NCI-H460 (cell line): ENCODE measurements around the gene PTK7. TPM values are rescaled to one million over a fixed set of nuclear protein-coding genes. Genes with fewer than 3 reads are reported as not detected.

Experiments used
- DNase-seq: peaks from one replicate; pipeline ENCODE4 v3.0.0-alpha.2; 2016; ENCODE audit warnings: low read depth; ENCODE audit errors: extremely low read depth
- total RNA-seq: library from RNA; depleted of rRNA; stranded (reverse); fragments of >200 nt; shearing (Covaris generic); gene quantifications from 2 replicates; pipeline ENCODE4 v1.2.3, GENCODE V29; 2014

The PTK7 gene
- total RNA-seq, 1 experiment from 2014 or later, result 1.2 TPM

DNA sequence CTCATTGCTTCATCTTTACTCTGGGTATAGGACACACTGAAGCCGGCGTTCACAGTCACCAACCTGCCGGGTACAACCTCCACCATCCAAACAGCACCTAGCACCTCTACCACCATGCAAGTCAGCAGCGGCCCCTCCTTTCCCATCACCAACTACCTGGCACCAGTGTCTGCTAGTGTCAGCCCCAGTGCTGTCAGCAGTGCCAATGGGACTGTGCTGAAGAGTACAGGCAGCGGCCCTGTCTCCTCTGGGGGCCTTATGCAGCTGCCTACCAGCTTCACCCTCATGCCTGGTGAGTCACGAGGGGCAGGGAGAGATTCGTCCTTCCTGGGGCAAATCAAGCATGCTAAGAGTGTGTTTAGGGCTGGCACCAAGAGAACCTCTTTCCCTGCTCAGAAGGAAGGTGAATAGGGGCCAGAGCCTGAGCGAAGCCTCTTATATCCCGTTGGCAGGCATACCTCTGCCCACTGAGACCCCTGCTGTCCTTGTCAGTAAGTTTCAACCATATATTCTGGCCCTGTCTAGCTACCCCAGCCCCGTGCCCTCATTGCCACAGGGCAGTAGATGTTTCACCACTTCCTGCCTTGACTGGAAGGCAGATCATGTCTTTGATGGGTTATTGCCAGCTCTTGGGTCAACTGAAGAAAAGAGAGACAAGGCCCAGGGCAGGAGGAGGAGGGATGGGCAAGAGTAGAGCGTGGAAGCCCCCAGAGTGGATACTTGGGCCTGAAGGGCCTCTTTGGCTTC is 99.7 kb downstream of the PTK7 start:
- no peak for DNase-seq

GRCh38 chr6:43176423-43176786 is 100.3 kb downstream of the PTK7 start:
- DNase-seq, result no peak

- DNase-seq, result no peak
These were observed 102.0 kb downstream of the PTK7 start for GRCh38 chr6:43178150-43178549.

GRCh38 chr6:43178951-43179830 is 103.1 kb downstream of the PTK7 start:
- no peak for DNase-seq

DNA sequence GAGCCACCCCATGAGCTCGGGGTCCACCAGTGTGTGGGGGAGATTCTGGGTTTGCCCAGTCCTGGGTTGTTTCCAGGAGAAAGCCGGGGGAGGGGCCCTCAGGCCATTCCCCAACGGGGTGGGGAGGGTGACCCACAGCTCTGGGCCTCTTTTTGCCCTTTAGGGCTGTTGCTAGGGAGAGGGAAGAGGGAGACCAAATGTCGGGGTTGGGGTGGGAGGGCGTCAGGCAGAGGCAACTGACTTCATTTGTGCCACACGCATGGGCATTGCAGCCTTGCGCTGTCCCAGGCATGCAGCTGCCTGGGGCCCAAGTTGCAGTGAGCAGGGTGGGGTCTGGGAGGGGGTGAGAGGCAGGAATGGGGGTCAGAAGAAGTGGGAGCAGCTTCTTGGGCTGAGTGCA is 103.9 kb downstream of the PTK7 start:
- DNase-seq, result no peak

DNA sequence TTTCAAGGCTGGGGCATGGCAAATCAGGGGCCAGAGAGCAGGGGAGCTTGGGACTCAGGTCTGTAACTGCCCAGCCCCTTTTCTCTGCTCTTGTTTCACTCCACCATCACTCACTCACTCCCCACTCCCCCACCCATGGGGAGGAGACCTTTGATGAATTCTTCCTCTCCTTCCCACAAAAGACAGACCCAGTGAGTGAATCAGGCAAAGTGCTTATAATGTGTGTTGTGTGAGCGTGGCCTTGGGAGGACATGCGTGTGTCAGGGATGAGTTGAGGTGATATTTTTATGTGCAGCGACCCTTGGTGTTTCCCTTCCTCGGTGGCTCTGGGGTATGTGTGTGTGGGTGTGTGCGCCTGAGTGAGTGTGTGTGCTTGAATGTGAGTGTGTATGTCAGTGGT is 104.9 kb downstream of the PTK7 start:
- DNase-seq, result no peak

DNA sequence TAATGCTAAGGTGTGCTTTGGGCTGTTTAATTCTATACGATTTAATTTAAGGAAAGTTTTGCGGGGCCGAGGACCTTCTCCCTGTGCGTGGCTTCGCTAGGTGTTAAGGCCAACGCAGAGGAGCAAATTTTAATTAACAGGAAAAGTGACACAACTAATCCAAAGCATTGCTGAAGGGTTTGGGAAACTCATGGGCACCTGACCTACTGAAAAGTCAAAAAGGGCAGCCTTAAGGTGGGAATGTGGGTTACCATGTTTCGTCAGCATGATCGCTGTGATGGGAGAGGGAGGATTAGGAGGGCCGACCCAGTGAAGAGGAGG is 105.5 kb downstream of the PTK7 start:
- no peak for DNase-seq

DNA sequence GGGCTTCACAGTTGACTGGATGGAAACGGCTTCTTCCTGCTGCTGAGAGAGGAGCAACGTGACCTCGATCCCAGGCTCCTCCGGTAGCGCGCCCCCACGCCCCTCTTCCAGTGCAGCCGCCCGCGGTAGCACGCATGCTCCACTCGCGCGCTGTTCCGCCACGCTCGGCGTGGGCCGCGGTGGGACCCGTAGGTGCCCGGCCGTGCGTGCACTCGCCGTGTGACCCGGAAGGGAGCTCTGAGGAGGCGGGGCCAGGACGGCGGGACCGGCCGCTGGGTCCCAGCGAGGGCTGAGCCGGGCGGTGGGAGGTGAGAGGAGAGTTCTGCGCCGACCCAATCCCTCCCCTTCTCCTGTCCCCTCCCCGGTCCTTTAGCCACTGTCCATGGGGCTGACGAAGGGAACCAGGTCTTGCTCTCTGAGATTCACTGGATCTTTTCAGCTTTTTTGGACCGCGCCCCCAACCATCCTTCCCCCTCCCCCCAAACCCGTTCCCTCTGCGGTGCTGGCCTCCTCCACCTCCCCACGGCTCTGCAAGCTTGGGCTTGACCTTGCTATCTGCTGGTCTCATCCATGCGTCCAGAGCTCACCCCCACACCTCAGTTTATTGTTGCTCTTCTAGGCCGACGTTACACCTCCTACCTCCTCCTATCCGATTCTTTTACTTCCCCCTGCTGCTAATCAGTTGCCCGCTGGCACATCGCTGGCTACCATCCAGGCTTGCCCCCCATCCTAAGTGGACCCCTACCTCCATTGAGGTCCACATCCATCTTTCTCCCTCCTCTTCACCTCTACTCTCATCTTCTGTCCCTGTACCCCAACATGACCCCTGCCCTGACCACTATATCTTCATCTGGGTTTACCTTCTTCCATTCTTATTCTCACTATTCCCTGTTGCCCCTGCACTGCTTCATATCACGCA is 106.1 kb downstream of the PTK7 start, which contains the start of gene CUL9:
Gene CUL9, plus strand, starts transcription at position 255 of the 919 bp plus-strand sequence. CDS start 2,115 bp downstream, outside the sequence.
- peak; percentile 47 for DNase-seq

GRCh38 chr6:43183441-43183840 is 107.3 kb downstream of the PTK7 start:
- DNase-seq, result no peak

- DNase-seq, result no peak
These were observed 108.3 kb downstream of the PTK7 start for GRCh38 chr6:43184268-43184985.

DNA sequence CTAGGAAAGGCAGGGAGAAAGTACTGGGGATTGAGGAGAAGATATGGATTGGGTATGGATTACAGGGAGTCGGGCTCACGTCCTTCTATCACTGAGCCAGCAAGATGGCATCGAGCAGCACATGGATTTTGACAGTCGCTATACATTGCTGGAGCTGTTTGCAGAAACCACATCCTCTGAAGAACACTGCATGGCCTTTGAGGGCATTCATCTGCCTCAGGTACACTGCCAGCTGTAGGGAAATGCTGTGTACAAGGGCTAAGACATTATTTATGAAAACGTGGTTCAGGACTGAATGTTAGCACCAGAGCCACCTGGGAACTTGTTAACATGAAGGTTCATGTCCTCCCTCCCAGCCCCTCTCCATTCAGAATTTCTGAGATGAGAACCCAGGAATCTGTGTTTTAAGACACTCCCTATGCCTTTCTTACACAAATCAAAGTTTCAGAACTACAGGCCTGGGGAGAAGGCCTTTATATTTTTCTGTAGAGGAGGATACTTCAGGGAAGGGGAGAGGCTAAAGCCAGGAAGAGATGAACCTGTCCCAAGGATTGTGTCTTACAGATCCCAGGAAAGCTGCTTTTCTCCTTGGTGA is 109.4 kb downstream of the PTK7 start:
- DNase-seq, result no peak

DNA sequence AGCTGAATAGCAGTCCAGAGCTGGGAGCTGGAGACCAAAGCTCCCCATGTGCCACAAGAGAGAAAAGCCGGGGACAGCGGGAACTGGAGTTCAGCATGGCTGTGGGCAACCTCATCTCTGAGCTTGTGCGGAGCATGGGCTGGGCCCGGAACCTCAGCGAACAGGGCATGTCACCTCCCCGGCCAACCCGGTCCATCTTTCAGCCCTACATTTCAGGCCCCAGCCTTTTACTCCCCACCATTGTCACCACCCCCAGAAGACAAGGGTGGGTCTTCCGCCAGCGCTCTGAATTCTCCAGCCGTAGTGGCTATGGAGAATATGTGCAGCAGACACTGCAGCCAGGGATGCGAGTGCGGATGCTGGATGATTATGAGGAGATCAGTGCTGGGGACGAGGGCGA is 109.9 kb downstream of the PTK7 start:
- no peak for DNase-seq

GRCh38 chr6:43186706-43187105 is 110.6 kb downstream of the PTK7 start:
- DNase-seq, result no peak

GRCh38 chr6:43187821-43188220 is 111.7 kb downstream of the PTK7 start:
- no peak for DNase-seq

- DNase-seq, result no peak
These were observed 112.3 kb downstream of the PTK7 start for GRCh38 chr6:43188426-43188825.

DNA sequence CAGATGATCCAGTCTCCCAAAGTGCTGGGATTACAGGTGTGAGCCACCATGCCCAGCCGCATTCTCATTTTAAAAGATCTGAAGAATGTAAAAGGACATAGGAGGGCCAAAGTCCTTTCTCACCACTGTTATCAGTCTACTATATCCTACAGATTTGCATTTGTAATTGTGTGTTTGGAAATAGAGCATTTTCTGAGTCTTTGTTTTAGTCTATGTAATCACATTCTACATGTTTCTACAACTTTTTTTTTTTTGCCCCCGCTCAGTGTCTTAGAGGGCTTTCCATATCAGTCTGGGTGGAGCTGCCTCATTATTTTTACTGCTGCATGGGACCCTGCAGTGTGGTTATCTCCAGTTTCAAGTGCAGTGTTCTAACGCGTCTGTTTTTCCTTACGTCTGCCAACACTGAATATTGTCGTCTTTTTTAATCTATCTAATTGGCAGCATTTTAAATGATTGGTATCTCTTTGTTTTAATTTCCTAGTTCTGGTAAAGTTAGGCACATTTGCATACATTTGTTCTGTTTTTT is 113.7 kb downstream of the PTK7 start:
- DNase-seq, result no peak

- DNase-seq, result no peak
These were observed 116.8 kb downstream of the PTK7 start for GRCh38 chr6:43192911-43193310.

GRCh38 chr6:43193929-43194328 is 117.8 kb downstream of the PTK7 start:
- DNase-seq, result no peak

GRCh38 chr6:43196337-43196736 is 120.2 kb downstream of the PTK7 start:
- DNase-seq, result no peak

DNA sequence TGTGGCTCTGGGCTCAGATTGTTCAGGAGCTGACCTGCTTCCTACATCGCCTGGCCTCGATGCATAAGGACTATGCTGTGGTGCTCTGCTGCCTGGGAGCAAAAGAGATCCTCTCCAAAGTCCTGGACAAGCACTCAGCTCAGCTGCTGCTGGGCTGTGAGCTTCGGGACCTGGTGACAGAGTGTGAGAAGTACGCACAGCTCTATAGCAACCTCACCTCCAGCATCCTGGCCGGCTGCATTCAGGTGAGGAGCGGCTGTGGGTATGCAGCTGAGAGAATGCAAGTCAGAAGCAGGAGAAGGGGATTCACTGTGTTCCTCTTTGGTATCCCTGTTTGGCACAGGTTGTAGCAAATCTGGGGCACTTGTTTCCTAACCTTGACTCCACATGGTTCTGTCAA is 123.8 kb downstream of the PTK7 start:
- no peak for DNase-seq
